H9 (cell line): ENCODE measurements around the gene MLPH. TPM values are rescaled to one million over a fixed set of nuclear protein-coding genes. Genes with fewer than 3 reads are reported as not detected.

Experiments used
- DNase-seq: peaks from one replicate; pipeline ENCODE4 v3.0.0-alpha.2; 2017
- H2AFZ ChIP-seq: one replicate; pipeline ENCODE4 v1.6.1; 2013; ENCODE audit warnings: mild to moderate bottlenecking, low read length, control low read depth, moderate library complexity
- H2AK5ac ChIP-seq: 2 replicates; pipeline ENCODE4 v1.6.1; 2013; ENCODE audit warnings: low read length, control low read depth, mixed read lengths; ENCODE audit not compliant: insufficient read length
- H2BK120ac ChIP-seq: one replicate; pipeline ENCODE4 v1.6.1; 2013; ENCODE audit warnings: low read depth, mild to moderate bottlenecking, low read length, control low read depth, inconsistent platforms; ENCODE audit not compliant: poor library complexity, severe bottlenecking
- H2BK12ac ChIP-seq: 2 replicates; pipeline ENCODE4 v1.6.1; 2013; ENCODE audit warnings: low read length, control low read depth, mixed read lengths, low read depth; ENCODE audit not compliant: insufficient read length
- H2BK15ac ChIP-seq: 2 replicates; pipeline ENCODE4 v1.6.1; 2013; ENCODE audit warnings: low read depth, low read length, control low read depth
- H2BK20ac ChIP-seq: one replicate; pipeline ENCODE4 v1.6.1; 2013; ENCODE audit warnings: low read depth, mild to moderate bottlenecking, low read length, control low read depth, inconsistent platforms; ENCODE audit not compliant: poor library complexity, severe bottlenecking
- H2BK5ac ChIP-seq: 2 replicates; pipeline ENCODE4 v1.6.1; 2013; ENCODE audit warnings: low read length, control low read depth, mixed read lengths; ENCODE audit not compliant: insufficient read length
- H3K14ac ChIP-seq: 2 replicates; pipeline ENCODE4 v1.6.1; 2013; ENCODE audit warnings: low read length, control low read depth; ENCODE audit not compliant: insufficient read depth
- H3K18ac ChIP-seq: 2 replicates; pipeline ENCODE4 v1.6.1; 2013; ENCODE audit warnings: low read depth, mild to moderate bottlenecking, mixed read lengths, low read length, control low read depth; ENCODE audit not compliant: insufficient read length
- H3K23ac ChIP-seq: 2 replicates; pipeline ENCODE4 v1.6.1; 2013; ENCODE audit warnings: low read length, control low read depth, mixed read lengths, low read depth; ENCODE audit not compliant: insufficient read length
- H3K23me2 ChIP-seq: 2 replicates; pipeline ENCODE4 v1.6.1; 2013; ENCODE audit warnings: low read depth, mild to moderate bottlenecking, mixed read lengths, low read length, control low read depth; ENCODE audit not compliant: insufficient read length, poor library complexity, severe bottlenecking
- H3K27ac ChIP-seq: 2 replicates; pipeline ENCODE4 v1.5.1; 2013; ENCODE audit warnings: low read length, control low read depth, mixed read lengths, low read depth; ENCODE audit not compliant: insufficient read length
- H3K27me3 ChIP-seq: 2 replicates; pipeline ENCODE4 v1.6.1; 2013; ENCODE audit warnings: low read length, control low read depth, inconsistent platforms; ENCODE audit not compliant: insufficient read depth
- H3K4ac ChIP-seq: 2 replicates; pipeline ENCODE4 v1.6.1; 2013; ENCODE audit warnings: low read depth, mild to moderate bottlenecking, control low read depth, inconsistent platforms, low read length, moderate library complexity
- H3K4me1 ChIP-seq: 2 replicates; pipeline ENCODE4 v1.6.1; 2013; ENCODE audit warnings: low read length, control low read depth, inconsistent platforms; ENCODE audit not compliant: insufficient read depth
- H3K4me2 ChIP-seq: 2 replicates; pipeline ENCODE4 v1.6.1; 2013; ENCODE audit warnings: low read length, control low read depth, mixed read lengths; ENCODE audit not compliant: insufficient read length, insufficient read depth
- H3K56ac ChIP-seq: 2 replicates; pipeline ENCODE4 v1.6.1; 2013; ENCODE audit warnings: low read depth, mild to moderate bottlenecking, mixed read lengths, low read length, control low read depth; ENCODE audit not compliant: insufficient read length
- H3K79me1 ChIP-seq: 2 replicates; pipeline ENCODE4 v1.6.1; 2013; ENCODE audit warnings: low read depth, mild to moderate bottlenecking, moderate library complexity, low read length, control low read depth, inconsistent platforms; ENCODE audit not compliant: insufficient read depth, poor library complexity, severe bottlenecking
- H3K79me2 ChIP-seq: 2 replicates; pipeline ENCODE4 v1.6.1; 2013; ENCODE audit warnings: low read length, control low read depth, inconsistent platforms; ENCODE audit not compliant: insufficient read depth
- H3K9ac ChIP-seq: 2 replicates; pipeline ENCODE4 v1.6.1; 2013; ENCODE audit warnings: low read length, control low read depth, mixed read lengths; ENCODE audit not compliant: insufficient read length; ENCODE audit errors: extremely low read depth
- H3K9me3 ChIP-seq: one replicate; pipeline ENCODE4 v1.6.1; 2013; ENCODE audit warnings: low read depth, low read length, inconsistent platforms; ENCODE audit not compliant: control insufficient read depth
- H3T11ph ChIP-seq: one replicate; pipeline ENCODE4 v1.6.1; 2013; ENCODE audit warnings: mild to moderate bottlenecking, low read length, control low read depth, inconsistent platforms
- H4K20me1 ChIP-seq: one replicate; pipeline ENCODE4 v1.6.1; 2013; ENCODE audit not compliant: control insufficient read depth, insufficient read length, insufficient read depth
- H4K5ac ChIP-seq: 2 replicates; pipeline ENCODE4 v1.6.1; 2013; ENCODE audit warnings: low read depth, mild to moderate bottlenecking, mixed read lengths, low read length, control low read depth; ENCODE audit not compliant: insufficient read length
- H4K8ac ChIP-seq: replicated peaks from 2 replicates; pipeline ENCODE4 v1.6.1; 2013; ENCODE audit warnings: low read length, control low read depth, mixed read lengths, low read depth; ENCODE audit not compliant: insufficient read length
- H4K91ac ChIP-seq: 2 replicates; pipeline ENCODE4 v1.6.1; 2013; ENCODE audit warnings: low read depth, mild to moderate bottlenecking, moderate library complexity, mixed read lengths, low read length, control low read depth; ENCODE audit not compliant: insufficient read length
- H3K27ac Mint-ChIP-seq, 3 experiments: 2 replicates in 2 of 3; 3 replicates in 1 of 3; pipeline ENCODE4 v1.8.0; 2020 to 2021; ENCODE audit warnings: mixed read lengths in 3 of 3, mild to moderate bottlenecking in 1 of 3, moderate library complexity in 1 of 3
- H3K27me3 Mint-ChIP-seq: 2 replicates; pipeline ENCODE4 v1.8.0; 2021; ENCODE audit warnings: low read depth, mild to moderate bottlenecking, moderate library complexity, mixed read lengths
- H3K36me3 Mint-ChIP-seq, 3 experiments: 2 replicates in 2 of 3; 3 replicates in 1 of 3; pipeline ENCODE4 v1.8.0; 2020 to 2021; ENCODE audit warnings: low read depth in 3 of 3, mixed read lengths in 3 of 3; ENCODE audit not compliant: insufficient read depth in 1 of 3
- H3K4me1 Mint-ChIP-seq, 2 experiments: 2 replicates each; pipeline ENCODE4 v1.8.0; 2020; ENCODE audit warnings: mixed read lengths in 2 of 2
- H3K4me3 Mint-ChIP-seq, 2 experiments: 2 replicates in 1 of 2; 3 replicates in 1 of 2; pipeline ENCODE4 v1.8.0; 2020 to 2021; ENCODE audit warnings: mild to moderate bottlenecking in 2 of 2, mixed read lengths in 2 of 2, moderate library complexity in 1 of 2
- H3K9me3 Mint-ChIP-seq, 2 experiments: 2 replicates in 1 of 2; 3 replicates in 1 of 2; pipeline ENCODE4 v1.8.0; 2020; ENCODE audit warnings: mild to moderate bottlenecking in 2 of 2, mixed read lengths in 2 of 2, moderate library complexity in 1 of 2
- WGBS: extraction: QIAGEN DNeasy Blood & Tissue Kit; methylation state at CpG from one replicate; pipeline ENCODE4 v1.1.7; 2013; ENCODE audit warnings: missing lambda C conversion rate, low lambda C conversion rate, mixed read lengths; ENCODE audit not compliant: insufficient read length; ENCODE audit errors: extremely low coverage; 5-methylcytosine and 5-hydroxymethylcytosine counted together
- total RNA-seq: library from RNA; stranded (reverse); gene quantifications from 2 replicates; pipeline ENCODE4 v1.2.1, GENCODE V29; 2021
- TF ChIP-seq, protein P1 (sequence below): fragments of 200-600 bp; sonication (generic); conservative IDR thresholded peaks from 3 replicates; pipeline ENCODE4 v1.8.0; 2021; ENCODE audit warnings: antibody characterized with exemption, mild to moderate bottlenecking

The MLPH gene
- total RNA-seq, 1 experiment from 2014 or later = 3.4 TPM

DNA sequence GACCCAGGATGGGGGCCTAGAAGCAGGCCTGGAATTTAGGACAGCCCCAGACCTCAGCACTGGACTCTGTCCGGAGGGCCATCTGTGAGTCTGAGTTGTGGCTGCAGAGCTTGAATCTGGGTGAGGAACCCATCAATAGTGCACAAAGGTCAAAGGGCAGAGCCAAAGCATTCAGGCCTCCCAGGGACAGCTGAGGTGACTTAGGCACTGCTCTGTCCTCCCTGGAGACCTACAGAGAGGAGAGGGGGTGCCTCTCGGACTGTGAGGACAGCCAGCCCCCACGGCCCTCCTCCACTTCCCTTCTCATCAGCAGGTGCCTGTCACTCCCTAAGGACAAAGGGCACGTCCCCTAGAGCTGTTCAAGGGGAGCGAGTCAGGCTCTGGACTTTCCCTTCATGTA lies 54.2 kb downstream of the MLPH start:
- H3K4ac ChIP-seq = no peak overlapping the region
- H2BK20ac ChIP-seq = no peak overlapping the region
- H3K9ac ChIP-seq = no peak overlapping the region
- H3K14ac ChIP-seq = no peak overlapping the region
- no peak overlapping the region for H4K8ac ChIP-seq
- no peak overlapping the region for H3K27ac Mint-ChIP-seq
- H3K27me3 ChIP-seq = no peaks in the 10 kb centered on the region
- H3K27me3 Mint-ChIP-seq = no peaks in the 10 kb centered on the region; the same call in none of the 2 replicates
- no peaks in the 10 kb centered on the region; the same call in 1 of the 2 replicates for H3K4me1 ChIP-seq
- no peak overlapping the region for H2BK120ac ChIP-seq
- peaks cover 0 to 3% of the 10 kb centered on the region in 2 experiments; a peak in 2 of 5 replicates for H3K9me3 Mint-ChIP-seq
- no peak overlapping the region for H3K27ac ChIP-seq
- no peaks in the 10 kb centered on the region for H4K20me1 ChIP-seq
- no peaks in the 10 kb centered on the region for H3K79me1 ChIP-seq
- H3K56ac ChIP-seq = no peak overlapping the region
- no peak overlapping the region for H3T11ph ChIP-seq
- no peak overlapping the region for H2BK15ac ChIP-seq
- H2BK5ac ChIP-seq = no peak overlapping the region
- H3K36me3 Mint-ChIP-seq = no peaks in the 10 kb centered on the region; a peak in 1 of 7 replicates
- H3K18ac ChIP-seq = no peak overlapping the region
- DNase-seq = no peak
- H3K4me2 ChIP-seq = no peak overlapping the region
- TF ChIP-seq, protein P1, sequence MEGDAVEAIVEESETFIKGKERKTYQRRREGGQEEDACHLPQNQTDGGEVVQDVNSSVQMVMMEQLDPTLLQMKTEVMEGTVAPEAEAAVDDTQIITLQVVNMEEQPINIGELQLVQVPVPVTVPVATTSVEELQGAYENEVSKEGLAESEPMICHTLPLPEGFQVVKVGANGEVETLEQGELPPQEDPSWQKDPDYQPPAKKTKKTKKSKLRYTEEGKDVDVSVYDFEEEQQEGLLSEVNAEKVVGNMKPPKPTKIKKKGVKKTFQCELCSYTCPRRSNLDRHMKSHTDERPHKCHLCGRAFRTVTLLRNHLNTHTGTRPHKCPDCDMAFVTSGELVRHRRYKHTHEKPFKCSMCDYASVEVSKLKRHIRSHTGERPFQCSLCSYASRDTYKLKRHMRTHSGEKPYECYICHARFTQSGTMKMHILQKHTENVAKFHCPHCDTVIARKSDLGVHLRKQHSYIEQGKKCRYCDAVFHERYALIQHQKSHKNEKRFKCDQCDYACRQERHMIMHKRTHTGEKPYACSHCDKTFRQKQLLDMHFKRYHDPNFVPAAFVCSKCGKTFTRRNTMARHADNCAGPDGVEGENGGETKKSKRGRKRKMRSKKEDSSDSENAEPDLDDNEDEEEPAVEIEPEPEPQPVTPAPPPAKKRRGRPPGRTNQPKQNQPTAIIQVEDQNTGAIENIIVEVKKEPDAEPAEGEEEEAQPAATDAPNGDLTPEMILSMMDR = no peak
- H2AFZ ChIP-seq = no peak overlapping the region
- no peak overlapping the region for H3K4me3 Mint-ChIP-seq
- H4K5ac ChIP-seq = no peak overlapping the region
- H3K23ac ChIP-seq = no peak overlapping the region
- WGBS = no CpG with 5 or more reads among the region's 5 CpGs
- no peaks in the 10 kb centered on the region for H3K79me2 ChIP-seq
- H3K9me3 ChIP-seq = no peaks in the 10 kb centered on the region
- H3K23me2 ChIP-seq = no peaks in the 10 kb centered on the region
- H4K91ac ChIP-seq = no peak overlapping the region
- peaks cover 3 to 6% of the 10 kb centered on the region in 2 experiments; a peak in 1 of 4 replicates for H3K4me1 Mint-ChIP-seq
- H2AK5ac ChIP-seq = no peak overlapping the region
- H2BK12ac ChIP-seq = no peak overlapping the region
